Activated T-cell treated with anti-CD3 and anti-CD28 coated beads, Interleukin-2, amount 50 U/mL, for 24 hours (primary cell): ENCODE results near the gene CLK2.

ENCODE experiments used
- DNase-seq: peaks from one replicate; pipeline ENCODE4 v3.0.0-alpha.2; 2020
- H3K27ac Mint-ChIP-seq: 2 replicates; pipeline ENCODE4 v1.8.0; 2020; ENCODE audit warnings: mild to moderate bottlenecking, mixed read lengths
- H3K27me3 Mint-ChIP-seq: 2 replicates; pipeline ENCODE4 v1.8.0; 2020; ENCODE audit warnings: mixed read lengths
- H3K36me3 Mint-ChIP-seq: 2 replicates; pipeline ENCODE4 v1.8.0; 2020; ENCODE audit warnings: low read depth, mixed read lengths
- H3K4me1 Mint-ChIP-seq: 2 replicates; pipeline ENCODE4 v1.8.0; 2020; ENCODE audit warnings: low read depth, mixed read lengths
- H3K4me3 Mint-ChIP-seq: 2 replicates; pipeline ENCODE4 v1.8.0; 2020; ENCODE audit warnings: mild to moderate bottlenecking, moderate library complexity, mixed read lengths
- H3K9me3 Mint-ChIP-seq: 2 replicates; pipeline ENCODE4 v1.8.0; 2020; ENCODE audit warnings: mixed read lengths

CLK2 gene

GRCh38 chr1:155261852-155262673 lies 11.2 kb downstream of the CLK2 start, which contains the start of gene SCAMP3:
SCAMP3 (minus strand) TSS chr1:155262360; CDS start chr1:155262151, 209 bp downstream.
- peak; percentile 87 for DNase-seq
- H3K27ac Mint-ChIP-seq = peak within 1 kb of the TSS; percentile 98
- peaks cover 37% of the 10 kb centered on the region for H3K4me1 Mint-ChIP-seq
- no peaks in the 10 kb centered on the region for H3K27me3 Mint-ChIP-seq
- no peaks in the 10 kb centered on the region for H3K9me3 Mint-ChIP-seq
- H3K4me3 Mint-ChIP-seq = peak within 1 kb of the TSS; percentile 98
- peaks cover 97% of the 10 kb centered on the region for H3K36me3 Mint-ChIP-seq

- Mint-ChIP-seq H3K4me3 (peak overlapping the region; percentile 98), H3K9me3 (no peaks in the 10 kb centered on the region), H3K4me1 (peaks cover 43% of the 10 kb centered on the region), H3K36me3 (peaks cover 97% of the 10 kb centered on the region), H3K27me3 (no peaks in the 10 kb centered on the region), H3K27ac (peak overlapping the region; percentile 98)
- no peak for DNase-seq
Measured at GRCh38 chr1:155261493-155261851, 11.8 kb downstream of the CLK2 start.

GRCh38 chr1:155260276-155260675 lies 13.0 kb downstream of the CLK2 start:
- no peak for DNase-seq
- no peaks in the 10 kb centered on the region for H3K9me3 Mint-ChIP-seq
- H3K4me1 Mint-ChIP-seq = peaks cover 53% of the 10 kb centered on the region
- no peaks in the 10 kb centered on the region for H3K27me3 Mint-ChIP-seq
- peak overlapping the region; percentile 98 for H3K27ac Mint-ChIP-seq
- peak overlapping the region; percentile 98 for H3K4me3 Mint-ChIP-seq
- peaks cover 97% of the 10 kb centered on the region for H3K36me3 Mint-ChIP-seq

GRCh38 chr1:155256058-155256852 lies 17.0 kb downstream of the CLK2 start:
- peak overlapping the region; percentile 80 for H3K4me3 Mint-ChIP-seq
- peaks cover 62% of the 10 kb centered on the region for H3K36me3 Mint-ChIP-seq
- H3K4me1 Mint-ChIP-seq = peaks cover 51% of the 10 kb centered on the region
- no peak for DNase-seq
- peak overlapping the region; percentile 73 for H3K27ac Mint-ChIP-seq
- H3K9me3 Mint-ChIP-seq = no peaks in the 10 kb centered on the region
- no peaks in the 10 kb centered on the region for H3K27me3 Mint-ChIP-seq

GRCh38 chr1:155255243-155256007 lies 17.9 kb downstream of the CLK2 start, which contains the start of gene ENTREP3:
ENTREP3 (minus strand) TSS chr1:155255483; CDS start chr1:155254877, 606 bp downstream.
- H3K4me1 Mint-ChIP-seq = peaks cover 51% of the 10 kb centered on the region
- peak within 1 kb of the TSS; percentile 83 for H3K27ac Mint-ChIP-seq
- H3K27me3 Mint-ChIP-seq = no peaks in the 10 kb centered on the region
- H3K36me3 Mint-ChIP-seq = peaks cover 58% of the 10 kb centered on the region
- peak; percentile 86 for DNase-seq
- no peaks in the 10 kb centered on the region for H3K9me3 Mint-ChIP-seq
- H3K4me3 Mint-ChIP-seq = peak within 1 kb of the TSS; percentile 80

- Mint-ChIP-seq H3K9me3 (no peaks in the 10 kb centered on the region), H3K36me3 (peaks cover 52% of the 10 kb centered on the region), H3K4me3 (peak overlapping the region; percentile 80), H3K27ac (peak overlapping the region; percentile 83), H3K27me3 (no peaks in the 10 kb centered on the region), H3K4me1 (peaks cover 49% of the 10 kb centered on the region)
- no peak for DNase-seq
Measured at GRCh38 chr1:155254714-155255242, 18.5 kb downstream of the CLK2 start.

GRCh38 chr1:155254228-155254713 lies 19.0 kb downstream of the CLK2 start:
- H3K9me3 Mint-ChIP-seq = no peaks in the 10 kb centered on the region
- H3K27ac Mint-ChIP-seq = peak overlapping the region; percentile 83
- peak; percentile 34 for DNase-seq
- H3K36me3 Mint-ChIP-seq = peaks cover 47% of the 10 kb centered on the region
- peaks cover 48% of the 10 kb centered on the region for H3K4me1 Mint-ChIP-seq
- no peaks in the 10 kb centered on the region for H3K27me3 Mint-ChIP-seq
- peak overlapping the region; percentile 80 for H3K4me3 Mint-ChIP-seq

- H3K9me3 Mint-ChIP-seq = no peaks in the 10 kb centered on the region
- peak overlapping the region; percentile 80 for H3K4me3 Mint-ChIP-seq
- peak overlapping the region; percentile 83 for H3K27ac Mint-ChIP-seq
- peaks cover 44% of the 10 kb centered on the region for H3K36me3 Mint-ChIP-seq
- peaks cover 48% of the 10 kb centered on the region for H3K4me1 Mint-ChIP-seq
- H3K27me3 Mint-ChIP-seq = no peaks in the 10 kb centered on the region
- DNase-seq = no peak
Measured at GRCh38 chr1:155253797-155254196, 19.5 kb downstream of the CLK2 start.

- Mint-ChIP-seq H3K4me1 (peaks cover 44% of the 10 kb centered on the region), H3K27ac (no peak overlapping the region)
Measured at GRCh38 chr1:155253208-155253607, 20.1 kb downstream of the CLK2 start.

GRCh38 chr1:155251566-155251965 lies 21.7 kb downstream of the CLK2 start:
- H3K36me3 Mint-ChIP-seq = peaks cover 39% of the 10 kb centered on the region
- peak overlapping the region; percentile 65 for H3K27ac Mint-ChIP-seq
- H3K9me3 Mint-ChIP-seq = no peaks in the 10 kb centered on the region
- no peaks in the 10 kb centered on the region for H3K27me3 Mint-ChIP-seq
- H3K4me1 Mint-ChIP-seq = peaks cover 39% of the 10 kb centered on the region
- DNase-seq = no peak
- no peak overlapping the region for H3K4me3 Mint-ChIP-seq

More at GRCh38 chr1:155253208-155253607, 20.1 kb downstream of the CLK2 start:
- Mint-ChIP-seq H3K4me3 (peak overlapping the region; percentile 80), H3K36me3 (peaks cover 41% of the 10 kb centered on the region), H3K9me3 (no peaks in the 10 kb centered on the region), H3K27me3 (no peaks in the 10 kb centered on the region)
- no peak for DNase-seq

- H3K27me3 Mint-ChIP-seq = no peaks in the 10 kb centered on the region
- peak overlapping the region; percentile 70 for H3K4me3 Mint-ChIP-seq
- H3K9me3 Mint-ChIP-seq = no peaks in the 10 kb centered on the region
- peaks cover 37% of the 10 kb centered on the region for H3K36me3 Mint-ChIP-seq
- DNase-seq = peak; percentile 98
- peak overlapping the region; percentile 65 for H3K27ac Mint-ChIP-seq
- peaks cover 36% of the 10 kb centered on the region for H3K4me1 Mint-ChIP-seq
Measured at GRCh38 chr1:155250633-155251449, 22.5 kb downstream of the CLK2 start.

- Mint-ChIP-seq H3K4me3 (peak overlapping the region; percentile 70), H3K27me3 (no peaks in the 10 kb centered on the region), H3K36me3 (peaks cover 32% of the 10 kb centered on the region), H3K27ac (peak overlapping the region; percentile 65), H3K4me1 (peaks cover 33% of the 10 kb centered on the region), H3K9me3 (no peaks in the 10 kb centered on the region)
- DNase-seq = peak; percentile 39
Measured at GRCh38 chr1:155250246-155250632, 23.1 kb downstream of the CLK2 start.
